Stimulated activated CD4-positive, alpha-beta T cell treated with anti-CD3 and anti-CD28 coated beads, Interleukin-1b, Interleukin-23, amount 100 ng/mL, for 24 hours (primary cell): ENCODE results near the gene NAT10.

Experiments used
- DNase-seq, 4 experiments: peaks; one replicate each; pipeline ENCODE4 v3.0.0-alpha.2; 2020; ENCODE audit warnings: low read depth in 4 of 4, low spot score in 1 of 4

NAT10 gene

DNA sequence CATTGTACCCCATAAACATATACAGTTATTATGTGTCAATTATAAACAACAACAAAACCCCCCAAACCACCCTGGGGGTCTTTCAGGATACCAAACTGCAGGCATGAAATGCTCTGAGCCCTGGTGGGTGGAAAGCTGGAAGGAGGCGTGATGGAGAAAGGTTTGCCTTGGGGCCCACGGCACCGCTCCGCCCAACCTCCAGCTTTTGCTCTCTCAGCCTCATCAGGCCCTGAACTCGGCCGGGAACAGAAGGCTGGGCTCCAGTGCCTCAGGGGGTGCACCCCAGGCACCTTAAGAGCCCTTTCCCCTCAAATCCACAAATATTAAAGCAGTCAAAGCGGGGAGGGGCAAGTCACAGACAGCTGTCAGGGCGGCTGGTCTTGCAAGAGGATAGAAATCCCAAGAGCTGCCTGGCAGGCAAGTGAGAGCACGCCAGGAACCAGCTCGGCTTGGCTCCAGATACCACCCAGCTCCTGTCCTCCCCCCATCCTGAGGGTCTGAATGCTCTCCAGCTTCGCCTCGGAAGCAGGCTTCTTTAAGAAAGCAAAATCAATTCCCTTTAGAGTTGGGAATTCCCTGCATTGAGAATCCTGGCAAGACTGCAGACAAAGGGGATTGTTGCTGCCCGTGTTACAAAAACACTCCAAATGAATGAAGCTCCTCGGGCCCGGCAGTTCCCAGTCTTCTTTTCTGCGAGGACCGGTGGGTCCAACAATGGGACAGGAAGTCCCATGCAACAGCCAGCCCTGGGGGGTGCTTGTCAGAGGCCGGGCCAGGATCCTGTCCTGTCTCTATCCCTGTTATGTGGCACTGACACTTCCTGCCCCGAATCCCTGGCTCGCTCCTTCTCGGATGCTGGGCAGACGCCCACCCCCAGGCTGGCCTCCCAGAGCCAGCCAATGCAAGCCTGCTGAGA is 80.8 kb downstream of the NAT10 start:
- no peak for DNase-seq

DNA sequence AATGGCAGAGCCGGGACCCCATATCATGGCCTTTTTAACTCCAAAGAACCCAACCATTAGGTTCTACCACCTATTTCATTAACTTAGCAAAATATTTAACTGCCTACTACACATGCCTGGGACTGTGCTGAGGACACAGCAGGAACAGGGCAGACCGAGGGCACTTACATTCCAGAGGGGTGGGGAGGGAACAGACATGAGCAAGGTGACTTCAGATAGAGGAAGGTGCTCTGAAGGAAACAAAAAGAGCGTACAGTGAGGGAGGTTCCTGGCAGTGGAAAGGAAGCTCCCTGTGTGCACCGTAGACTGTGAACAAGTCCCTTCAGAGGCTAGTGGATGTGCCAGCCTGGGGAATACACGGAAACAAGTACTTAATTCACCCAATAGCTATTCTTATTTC is 82.8 kb downstream of the NAT10 start:
- DNase-seq = no peak

DNA sequence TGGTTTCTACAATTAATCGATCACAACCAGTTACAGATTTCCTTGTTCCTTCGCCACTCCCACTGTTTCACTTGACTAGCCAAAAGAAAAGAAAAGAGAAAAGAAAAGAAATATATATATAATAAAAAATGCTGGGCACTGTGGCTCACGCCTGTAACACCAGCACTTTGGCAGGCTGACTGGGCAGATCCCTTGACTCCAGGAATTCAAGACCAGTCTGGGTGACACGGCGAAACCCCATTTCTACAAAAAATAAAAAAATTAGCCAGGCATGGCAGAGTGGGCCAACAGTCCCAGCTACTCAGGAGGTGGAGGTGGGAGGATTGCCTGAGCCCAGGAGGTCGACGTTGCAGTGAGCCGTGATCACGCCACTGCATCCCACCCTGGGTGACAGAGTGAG is 83.8 kb downstream of the NAT10 start:
- no peak for DNase-seq

DNA sequence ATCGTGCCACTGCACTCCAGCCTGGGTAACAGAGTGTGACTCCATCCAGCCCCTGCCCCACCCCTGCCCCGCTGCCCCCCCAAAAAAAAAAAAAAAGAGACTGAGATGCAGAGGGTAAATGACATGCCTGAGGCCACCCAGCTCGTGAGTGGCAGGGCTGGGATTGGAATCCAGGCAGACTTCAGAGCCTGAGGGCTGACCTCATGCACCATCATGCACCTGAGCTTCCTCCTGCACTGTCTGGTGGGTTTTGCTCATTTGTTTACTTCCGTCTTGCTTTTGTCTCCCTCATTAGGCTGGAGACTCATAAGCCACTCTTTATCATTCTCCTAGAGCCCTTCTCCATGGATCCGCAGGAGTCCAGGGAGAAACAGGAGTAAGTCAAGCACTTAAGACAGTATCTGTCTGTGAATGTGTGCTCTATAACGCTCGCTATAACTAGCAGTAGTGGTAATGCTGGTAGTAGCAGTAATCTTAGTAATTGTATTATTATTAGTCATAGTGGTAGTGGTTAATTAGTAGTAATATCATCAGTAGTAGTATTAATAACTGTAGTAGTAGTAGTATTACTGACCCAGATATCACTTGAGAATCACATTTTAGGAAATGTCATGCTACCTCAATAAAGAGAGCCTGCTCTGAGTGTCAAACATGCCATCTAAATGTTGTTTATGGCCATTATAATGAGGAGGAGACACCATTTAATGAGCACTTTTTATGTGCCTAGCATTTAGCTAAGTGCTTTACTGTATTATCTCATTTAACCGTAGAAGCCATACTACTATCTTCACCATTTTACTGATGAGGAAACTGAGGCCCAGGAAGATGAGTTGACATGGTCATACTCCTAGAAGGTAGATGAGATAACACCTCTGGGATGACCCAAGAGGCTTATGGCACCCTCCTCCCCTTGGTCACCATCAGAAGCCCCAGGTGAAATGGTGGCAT is 85.0 kb downstream of the NAT10 start:
- no peak for DNase-seq

DNA sequence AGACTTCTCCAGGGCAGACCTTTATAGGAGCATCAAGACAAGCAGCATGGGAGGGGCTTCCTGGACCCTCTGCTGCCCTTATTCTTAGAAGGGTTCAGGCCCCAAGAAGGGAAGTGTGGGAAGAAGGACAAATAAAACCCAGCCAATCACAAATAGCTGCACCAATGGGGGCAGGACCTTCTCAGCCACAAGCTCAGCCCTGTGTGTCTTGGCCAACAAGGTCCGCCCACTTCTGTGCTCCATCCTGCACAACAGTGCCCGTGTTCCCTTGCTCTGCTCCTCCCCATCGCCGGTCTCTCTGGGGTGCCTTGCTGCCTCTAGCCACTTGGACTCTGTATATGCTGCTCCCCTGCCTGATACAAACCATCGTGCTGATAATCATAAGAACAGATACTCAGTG is 86.1 kb downstream of the NAT10 start:
- DNase-seq = no peak

DNA sequence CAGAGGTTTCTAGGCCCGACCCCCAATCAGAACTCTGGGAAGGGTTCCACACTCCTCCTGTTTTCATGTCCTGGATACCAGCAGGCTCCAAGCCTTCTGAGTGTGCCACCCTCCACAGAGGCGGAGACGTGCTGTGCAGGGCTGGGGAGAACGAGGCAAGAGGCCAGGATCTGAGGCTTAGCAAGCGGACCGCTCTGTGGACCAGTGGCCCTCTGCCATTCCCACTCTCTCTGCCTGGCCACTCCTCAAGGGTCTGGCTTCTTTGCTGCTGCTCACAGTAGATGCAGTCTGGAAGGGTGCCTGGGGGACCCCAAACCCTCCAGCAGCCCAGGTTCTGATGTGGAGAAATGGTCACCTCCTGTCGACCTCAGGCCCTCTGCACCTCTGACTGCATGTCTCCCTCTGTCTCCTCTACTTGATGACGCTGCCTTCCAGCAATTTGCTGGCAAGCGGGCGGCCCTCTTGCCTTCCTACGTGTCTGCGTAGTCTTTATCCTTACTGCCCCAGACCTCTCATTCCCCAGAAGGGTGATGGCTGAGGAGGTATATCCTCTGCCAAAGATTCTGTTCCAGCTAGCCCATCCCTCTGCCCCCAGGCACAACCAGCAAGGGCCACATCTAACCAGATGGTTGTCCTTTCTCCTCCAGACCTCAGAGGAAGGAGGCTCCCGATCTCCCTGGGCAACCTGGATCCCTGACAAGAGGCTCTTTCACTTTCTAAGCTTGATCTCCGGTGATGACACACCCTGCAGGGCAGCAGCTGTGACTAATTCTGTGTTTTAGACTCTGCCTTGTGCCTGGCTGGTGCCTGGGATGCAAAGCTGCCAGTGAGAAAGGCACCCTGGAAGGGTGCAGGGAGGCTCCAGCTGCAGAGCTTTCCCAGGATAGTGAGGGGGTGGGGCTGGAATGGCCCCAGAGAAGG is 87.3 kb downstream of the NAT10 start:
- DNase-seq = no peak

DNA sequence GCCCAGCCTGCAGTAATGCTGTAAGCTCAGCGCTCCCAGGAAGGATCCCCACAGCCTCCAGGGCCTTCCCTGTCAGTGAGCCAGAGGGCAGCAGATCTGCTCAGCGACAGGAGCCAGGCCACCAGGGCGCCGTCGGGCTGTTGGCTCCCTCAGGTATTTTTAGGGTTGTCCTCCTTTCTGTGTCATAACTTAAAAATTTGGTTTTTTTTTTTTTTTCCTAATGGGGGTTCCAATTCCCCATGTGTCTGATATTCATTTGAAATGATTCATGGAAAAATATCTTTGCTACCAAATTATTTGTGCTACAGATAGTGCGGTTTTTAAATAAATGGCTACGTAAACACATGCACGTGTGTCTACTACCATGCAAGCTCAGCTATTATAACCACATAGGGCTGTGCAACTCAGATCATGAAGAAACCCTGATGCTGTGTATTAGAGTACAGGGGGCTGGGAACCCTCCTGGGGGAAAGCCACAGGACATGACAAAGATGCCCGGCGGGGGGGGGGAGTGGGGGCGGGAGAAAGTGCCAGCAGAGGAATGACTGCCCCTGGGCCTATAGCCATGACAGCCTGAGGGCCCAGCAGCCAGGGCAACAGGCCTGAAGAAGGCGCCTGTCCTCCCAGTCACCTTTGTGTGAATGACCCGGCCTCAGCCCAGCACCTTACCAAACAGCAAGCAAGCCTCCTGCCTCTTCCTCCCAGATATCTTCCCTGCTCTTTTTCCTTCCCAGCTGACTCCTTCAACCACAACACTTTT is 89.3 kb downstream of the NAT10 start:
- no peak for DNase-seq
